Activated naive CD8-positive, alpha-beta T cell treated with anti-CD3 and anti-CD28 coated beads, Interleukin-2, amount 50 U/mL, for 24 hours (primary cell): ENCODE data around the gene RIIAD1.
"Not testable (repeated sequence)": the region's sequence is repeated elsewhere in the genome, so short reads cannot be mapped to it uniquely, and the experiment has no call there.

Experiments used
- ATAC-seq: fragments of 150-1000 bp; cut with Tn5 transposase; one replicate; pipeline ENCODE4 v1.10.0; 2021
- DNase-seq: peaks from one replicate; pipeline ENCODE4 v3.0.0; 2021
- H3K27ac Mint-ChIP-seq: one replicate; pipeline ENCODE4 v1.8.0; 2021; ENCODE audit warnings: mild to moderate bottlenecking, mixed read lengths
- H3K27me3 Mint-ChIP-seq: one replicate; pipeline ENCODE4 v1.8.0; 2021; ENCODE audit warnings: mixed read lengths
- H3K36me3 Mint-ChIP-seq: one replicate; pipeline ENCODE4 v1.8.0; 2021; ENCODE audit warnings: low read depth, mixed read lengths
- H3K4me1 Mint-ChIP-seq: one replicate; pipeline ENCODE4 v1.8.0; 2021; ENCODE audit warnings: mixed read lengths
- H3K4me3 Mint-ChIP-seq: one replicate; pipeline ENCODE4 v1.8.0; 2021; ENCODE audit warnings: mild to moderate bottlenecking, moderate library complexity, mixed read lengths
- H3K9me3 Mint-ChIP-seq: one replicate; pipeline ENCODE4 v1.8.0; 2021; ENCODE audit warnings: mixed read lengths

RIIAD1 gene

DNA sequence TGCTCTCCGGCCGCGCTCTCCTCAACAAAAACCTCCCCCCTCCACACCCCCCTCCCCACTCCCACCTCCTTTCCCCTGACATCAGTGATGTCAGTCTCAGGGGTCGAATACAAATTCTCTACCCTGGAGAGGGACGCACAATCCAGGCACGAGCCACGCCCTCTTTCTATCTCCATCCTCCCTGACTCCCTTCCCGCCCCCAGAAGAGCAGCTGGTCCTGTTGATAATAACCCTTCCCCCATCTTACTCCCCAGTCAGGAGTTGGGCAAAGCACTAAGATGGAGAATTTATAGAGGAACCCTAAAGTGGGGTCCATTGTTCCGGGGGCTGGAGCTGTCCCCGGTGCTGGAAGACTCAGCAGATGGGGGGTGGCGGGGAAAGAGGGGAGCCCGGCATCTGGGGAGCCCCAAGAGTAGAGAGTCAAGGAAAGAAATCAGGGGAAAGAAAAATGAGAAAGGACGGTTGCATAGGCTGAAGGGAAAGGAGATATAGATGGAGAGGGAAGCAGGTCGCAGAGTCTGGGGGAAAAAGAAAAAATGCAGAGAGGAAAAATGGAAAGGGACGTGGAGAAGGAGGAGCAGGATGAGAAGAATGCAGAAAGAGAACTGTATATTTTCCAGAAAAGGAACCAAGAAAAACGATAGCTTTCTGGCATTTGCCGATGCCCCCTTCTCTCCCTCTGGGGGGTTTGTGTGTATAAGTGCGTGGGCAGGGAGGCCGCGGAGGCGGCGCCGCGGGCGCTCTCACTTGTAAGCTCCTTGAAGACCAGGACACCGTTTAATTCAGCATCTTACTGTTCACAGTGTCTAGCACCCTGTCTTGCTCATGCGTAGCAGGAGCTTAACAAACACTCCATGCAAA, 4.3 kb upstream of the RIIAD1 start, which contains the start of gene CELF3:
TSS of gene CELF3 (minus strand) at position 33 of the 861 bp plus-strand sequence. CDS start 783 bp downstream, outside the sequence.
- ATAC-seq, result no peak
- H3K27me3 Mint-ChIP-seq, result peaks cover 61% of the 10 kb centered on the region

DNA sequence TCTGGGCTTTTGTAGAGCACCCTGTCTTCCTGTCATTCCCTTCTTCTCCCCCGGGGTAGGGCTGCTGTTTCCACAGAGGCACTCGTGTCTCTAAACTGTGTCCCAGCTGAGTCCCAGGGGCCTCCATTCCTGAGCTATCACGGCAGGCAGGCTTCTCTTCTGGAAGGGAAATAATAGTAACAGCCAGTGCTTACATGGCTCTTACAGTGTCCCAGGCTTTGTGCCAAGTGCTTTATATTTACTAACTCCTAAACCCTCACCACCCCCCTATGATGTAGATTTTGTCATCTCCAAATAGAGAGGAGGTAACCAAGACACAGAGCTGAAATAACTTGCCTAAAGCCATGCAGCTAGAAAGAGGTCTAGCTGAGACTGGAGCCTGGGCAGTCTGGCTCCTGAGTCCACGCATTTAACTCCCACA, 3.3 kb upstream of the RIIAD1 start:
- Mint-ChIP-seq H3K27ac (no peak overlapping the region), H3K4me1 (peaks cover 24% of the 10 kb centered on the region), H3K4me3 (no peak overlapping the region), H3K36me3 (no peaks in the 10 kb centered on the region), H3K27me3 (peaks cover 69% of the 10 kb centered on the region), H3K9me3 (no peaks in the 10 kb centered on the region)
- ATAC-seq (no peak), DNase-seq (no peak)

More for the DNA sequence above, 4.3 kb upstream of the RIIAD1 start, which contains the start of gene CELF3:
- Mint-ChIP-seq H3K4me1 (peaks cover 22% of the 10 kb centered on the region), H3K9me3 (no peaks in the 10 kb centered on the region), H3K36me3 (no peaks in the 10 kb centered on the region), H3K27ac (no peak within 1 kb of the TSS), H3K4me3 (no peak within 1 kb of the TSS)
- DNase-seq, result peak; percentile 12

DNA sequence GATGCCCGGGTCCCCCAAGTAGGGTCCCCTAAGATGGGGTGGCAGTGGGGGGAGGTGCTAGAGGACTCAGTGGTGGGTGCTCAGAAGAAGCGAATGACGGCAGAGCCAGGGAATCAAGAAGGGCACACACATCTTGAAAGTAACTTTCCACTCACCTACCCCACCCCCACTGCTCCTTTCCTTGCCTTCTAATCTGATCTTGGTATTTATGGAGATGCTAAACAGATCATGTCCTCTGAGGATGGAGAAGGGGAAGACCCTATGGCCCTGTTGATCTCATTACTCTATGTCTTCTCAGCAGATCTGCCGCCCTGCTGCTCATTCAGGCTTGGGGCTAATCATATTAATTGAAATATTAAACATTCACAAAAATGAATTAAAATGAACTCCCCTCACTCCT, 2.7 kb upstream of the RIIAD1 start:
- ATAC-seq, result no peak
- Mint-ChIP-seq H3K4me3 (no peak overlapping the region), H3K36me3 (no peaks in the 10 kb centered on the region), H3K27me3 (peaks cover 70% of the 10 kb centered on the region), H3K27ac (no peak overlapping the region), H3K4me1 (peaks cover 24% of the 10 kb centered on the region), H3K9me3 (no peaks in the 10 kb centered on the region)
- DNase-seq, result no peak

DNA sequence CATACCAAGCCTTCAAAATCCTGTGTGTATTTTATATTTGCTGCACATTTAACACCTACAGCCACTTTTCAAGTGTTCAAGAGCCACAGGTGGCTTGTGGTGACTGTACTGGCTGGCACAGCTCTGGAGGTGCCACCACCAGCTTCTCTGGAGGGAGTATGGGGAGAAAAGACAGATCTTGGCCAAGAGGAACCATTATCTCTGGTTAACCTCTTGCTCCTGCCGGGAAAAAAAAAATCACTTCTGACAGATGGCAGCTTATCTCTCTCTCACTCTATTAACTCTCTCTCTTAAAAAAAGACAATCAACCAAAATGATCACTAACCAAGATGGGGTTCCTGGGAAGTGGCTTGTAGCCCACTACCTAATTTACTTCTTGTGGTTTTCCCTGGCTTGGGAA, 1.2 kb upstream of the RIIAD1 start:
- H3K27ac Mint-ChIP-seq, result no peak overlapping the region
- no peaks in the 10 kb centered on the region for H3K9me3 Mint-ChIP-seq
- H3K4me1 Mint-ChIP-seq, result peaks cover 24% of the 10 kb centered on the region
- no peaks in the 10 kb centered on the region for H3K36me3 Mint-ChIP-seq
- no peak for ATAC-seq
- peaks cover 71% of the 10 kb centered on the region for H3K27me3 Mint-ChIP-seq
- no peak for DNase-seq
- no peak overlapping the region for H3K4me3 Mint-ChIP-seq

GRCh38 chr1:151720554-151720953, 768 bp upstream of the RIIAD1 start:
- DNase-seq, result no peak
- Mint-ChIP-seq H3K4me1 (peaks cover 24% of the 10 kb centered on the region), H3K4me3 (peak overlapping the region; percentile 72), H3K36me3 (no peaks in the 10 kb centered on the region), H3K27me3 (peaks cover 70% of the 10 kb centered on the region), H3K9me3 (no peaks in the 10 kb centered on the region), H3K27ac (peak overlapping the region; percentile 8)
- ATAC-seq, result no peak

DNA sequence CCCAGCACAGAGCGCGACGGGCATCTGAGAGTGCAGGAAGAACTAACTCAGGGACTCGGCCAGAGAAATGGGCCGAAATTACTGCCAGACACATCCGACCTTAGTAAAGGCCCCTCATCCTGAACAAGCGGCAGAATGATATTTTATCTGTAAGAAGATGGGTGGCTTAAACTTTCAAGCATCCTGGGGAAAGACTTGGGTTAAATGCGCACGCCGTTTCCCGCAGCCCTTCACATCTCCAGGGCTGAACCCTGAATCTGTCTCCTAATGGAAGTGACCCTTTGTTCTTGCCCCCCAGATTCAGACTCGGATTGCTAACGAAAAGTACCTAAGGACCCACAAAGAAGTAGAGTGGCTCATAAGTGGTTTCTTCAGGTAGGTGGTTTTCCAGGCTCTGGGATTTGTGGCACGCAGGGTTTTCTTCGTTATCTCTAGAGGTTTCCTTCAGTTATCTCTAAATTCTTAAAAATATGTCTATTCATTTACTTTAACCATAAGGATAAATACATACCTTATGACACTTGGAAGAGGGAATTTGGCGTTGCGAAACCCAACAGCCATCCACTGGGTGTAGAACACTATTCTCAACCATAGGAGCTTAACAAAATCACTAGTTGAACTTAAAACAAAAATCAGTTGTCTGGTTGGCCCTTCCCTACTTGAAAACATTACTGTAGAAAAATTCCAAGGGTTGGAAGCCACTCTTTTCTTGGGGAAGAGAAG, 627 bp downstream of the RIIAD1 start:
- no peaks in the 10 kb centered on the region for H3K36me3 Mint-ChIP-seq
- peaks cover 21% of the 10 kb centered on the region for H3K4me1 Mint-ChIP-seq
- peaks cover 72% of the 10 kb centered on the region for H3K27me3 Mint-ChIP-seq
- no peaks in the 10 kb centered on the region for H3K9me3 Mint-ChIP-seq
- no peak overlapping the region for H3K27ac Mint-ChIP-seq
- DNase-seq, result no peak
- no peak for ATAC-seq
- peak overlapping the region; percentile 70 for H3K4me3 Mint-ChIP-seq

DNA sequence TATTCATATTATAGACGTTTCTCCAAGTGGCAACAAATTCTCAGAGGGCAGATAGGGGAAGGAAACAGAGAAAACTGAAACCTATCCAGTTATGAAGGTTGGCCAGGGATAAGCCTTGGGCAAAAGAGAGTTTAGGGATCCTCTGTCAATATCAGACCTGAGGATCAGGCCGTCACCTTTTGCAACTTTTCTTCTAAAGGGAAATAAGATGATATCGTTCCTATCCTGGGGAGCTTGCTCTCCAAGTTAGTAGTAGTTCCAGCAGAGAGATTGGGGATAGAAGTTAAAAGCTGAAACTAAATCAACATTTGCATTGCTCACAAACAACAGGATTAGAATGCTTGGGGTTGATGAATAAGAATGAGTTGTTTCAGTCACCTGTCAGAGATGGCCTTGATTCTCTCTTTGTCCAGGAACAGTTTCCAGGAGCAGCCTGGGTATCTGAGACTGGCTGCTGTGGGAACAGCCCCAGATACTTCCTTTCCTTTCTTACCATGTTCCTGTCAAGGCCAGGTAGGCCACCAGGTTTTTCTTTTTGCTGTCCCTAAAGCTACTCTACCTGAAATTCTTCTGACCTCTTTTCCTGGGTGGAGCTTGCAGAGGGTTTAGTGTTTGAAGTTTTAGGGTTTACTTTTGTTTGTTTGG, 2.5 kb downstream of the RIIAD1 start:
- H3K4me3 Mint-ChIP-seq, result no peak overlapping the region
- peaks cover 18% of the 10 kb centered on the region for H3K4me1 Mint-ChIP-seq
- H3K27ac Mint-ChIP-seq, result no peak overlapping the region
- no peaks in the 10 kb centered on the region for H3K9me3 Mint-ChIP-seq
- H3K27me3 Mint-ChIP-seq, result peaks cover 62% of the 10 kb centered on the region
- no peaks in the 10 kb centered on the region for H3K36me3 Mint-ChIP-seq
- ATAC-seq (no peak), DNase-seq (no peak)

DNA sequence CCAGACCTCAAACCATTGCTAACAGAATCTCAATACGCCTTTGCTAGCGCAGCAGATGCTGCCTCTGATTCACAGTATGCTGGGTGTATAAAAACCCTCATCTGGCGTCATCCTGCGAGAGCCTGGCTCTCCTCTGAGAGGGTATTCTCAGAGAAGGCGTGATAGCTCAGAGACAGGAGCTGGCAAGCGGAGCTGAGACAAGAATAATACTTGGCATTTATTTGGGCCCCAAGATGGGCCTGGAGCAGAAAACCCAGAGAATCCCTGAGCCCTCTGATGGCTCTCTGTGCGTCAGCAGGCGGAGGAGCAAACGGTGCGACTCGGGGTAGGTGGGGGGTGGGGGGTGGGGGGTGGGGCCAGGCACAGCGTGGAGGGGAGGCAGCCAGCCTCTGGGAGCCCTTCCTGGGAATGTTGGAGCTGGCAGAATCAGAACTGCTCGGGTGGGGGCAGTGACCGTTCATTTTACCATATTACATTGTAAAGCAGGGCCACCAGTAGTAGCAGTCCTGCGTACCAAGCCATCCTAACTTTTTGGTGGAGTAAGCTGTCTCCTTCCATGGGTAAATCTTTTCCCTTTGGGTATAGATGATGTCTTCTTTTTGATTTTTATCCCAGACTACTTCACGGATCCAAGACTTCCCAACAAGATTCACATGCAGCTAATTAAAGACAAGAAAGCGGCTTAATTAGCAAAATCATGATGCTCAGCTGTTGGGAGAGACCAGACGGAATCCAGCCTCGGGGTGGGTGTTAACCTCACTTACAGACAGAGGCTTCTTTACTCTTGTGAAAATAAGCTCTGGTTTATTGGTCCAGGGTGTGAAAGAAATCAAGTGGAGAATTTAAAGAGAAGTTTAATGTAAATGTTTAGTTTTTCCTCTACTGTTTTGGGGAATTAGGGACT, 7.1 kb downstream of the RIIAD1 start:
- no peaks in the 10 kb centered on the region for H3K4me1 Mint-ChIP-seq
- H3K27me3 Mint-ChIP-seq, result peaks cover 44% of the 10 kb centered on the region
- H3K36me3 Mint-ChIP-seq, result no peaks in the 10 kb centered on the region
- no peaks in the 10 kb centered on the region for H3K9me3 Mint-ChIP-seq
- H3K4me3 Mint-ChIP-seq, result no peak overlapping the region
- no peak for ATAC-seq
- H3K27ac Mint-ChIP-seq, result no peak overlapping the region
- DNase-seq, result no peak

- DNase-seq (no peak), ATAC-seq (no peak)
- H3K27ac Mint-ChIP-seq, result no peak overlapping the region
These were observed 8.0 kb downstream of the RIIAD1 start for GRCh38 chr1:151729157-151729965.

GRCh38 chr1:151729966-151730291, 8.6 kb downstream of the RIIAD1 start:
- DNase-seq, result no peak
- Mint-ChIP-seq H3K4me1 (no peaks in the 10 kb centered on the region), H3K27ac (no peak overlapping the region), H3K4me3 (no peak overlapping the region), H3K36me3 (no peaks in the 10 kb centered on the region), H3K27me3 (peaks cover 34% of the 10 kb centered on the region), H3K9me3 (no peaks in the 10 kb centered on the region)
- ATAC-seq, result no peak

More at GRCh38 chr1:151729157-151729965, 8.0 kb downstream of the RIIAD1 start:
- Mint-ChIP-seq H3K4me1 (no peaks in the 10 kb centered on the region), H3K4me3 (no peak overlapping the region), H3K27me3 (peaks cover 36% of the 10 kb centered on the region), H3K36me3 (no peaks in the 10 kb centered on the region), H3K9me3 (no peaks in the 10 kb centered on the region)

DNA sequence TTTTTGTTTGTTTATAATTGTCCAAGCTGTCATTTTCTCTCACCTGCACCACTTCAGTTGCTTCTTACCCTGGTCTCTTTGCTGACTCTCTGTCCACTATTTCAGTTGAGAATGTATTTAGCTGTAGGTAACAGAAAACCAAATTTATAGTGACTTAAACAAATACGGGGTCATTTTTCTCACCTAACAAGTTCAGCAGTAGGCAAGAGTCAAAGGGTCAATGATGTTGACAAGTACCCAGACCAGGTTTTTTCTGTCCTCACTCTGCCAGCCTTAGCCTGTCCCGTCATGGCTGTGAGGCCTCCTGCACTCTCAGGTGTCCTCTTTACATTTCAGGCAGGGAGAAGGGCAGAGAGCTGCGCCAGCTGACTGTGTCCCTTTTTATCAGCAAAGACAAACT, 11.8 kb downstream of the RIIAD1 start:
- Mint-ChIP-seq H3K4me1 (no peaks in the 10 kb centered on the region), H3K27ac (no peak overlapping the region), H3K36me3 (peaks cover 2% of the 10 kb centered on the region), H3K27me3 (peaks cover 15% of the 10 kb centered on the region), H3K9me3 (peaks cover 9% of the 10 kb centered on the region), H3K4me3 (no peak overlapping the region)
- no peak for DNase-seq
- no peak for ATAC-seq

- H3K9me3 Mint-ChIP-seq, result peaks cover 11% of the 10 kb centered on the region
- not testable (repeated sequence) for DNase-seq, H3K27me3 Mint-ChIP-seq, H3K4me3 Mint-ChIP-seq, H3K4me1 Mint-ChIP-seq, H3K36me3 Mint-ChIP-seq, ATAC-seq, H3K27ac Mint-ChIP-seq
These were observed 12.7 kb downstream of the RIIAD1 start for GRCh38 chr1:151733995-151734394.

GRCh38 chr1:151737026-151737425, 15.7 kb downstream of the RIIAD1 start:
- H3K36me3 Mint-ChIP-seq, result peaks cover 4% of the 10 kb centered on the region
- DNase-seq (no peak), ATAC-seq (no peak)
- H3K4me1 Mint-ChIP-seq, result no peaks in the 10 kb centered on the region
- H3K9me3 Mint-ChIP-seq, result peaks cover 11% of the 10 kb centered on the region
- H3K27ac Mint-ChIP-seq, result no peak overlapping the region
- H3K4me3 Mint-ChIP-seq, result no peak overlapping the region
- H3K27me3 Mint-ChIP-seq, result peaks cover 6% of the 10 kb centered on the region
